T-helper 22 cell (primary cell): ENCODE data around the gene PHLDA1.

Source experiments
- DNase-seq: peaks from one replicate; pipeline ENCODE4 v3.0.0-alpha.2; 2020; ENCODE audit warnings: low read depth

Gene PHLDA1

GRCh38 chr12:76037130-76038103 is 5.8 kb upstream of the PHLDA1 start:
- DNase-seq: no peak

- DNase-seq: no peak
Observed at GRCh38 chr12:76035045-76035444, 3.5 kb upstream of the PHLDA1 start.

- no peak for DNase-seq
Observed at GRCh38 chr12:76033081-76034011, 1.8 kb upstream of the PHLDA1 start.

GRCh38 chr12:76032043-76032981 is 736 bp upstream of the PHLDA1 start:
- DNase-seq: peak; percentile 13

GRCh38 chr12:76031081-76031413 is 529 bp downstream of the PHLDA1 start:
- no peak for DNase-seq

GRCh38 chr12:76030341-76031080 is 1.1 kb downstream of the PHLDA1 start:
- DNase-seq: peak; percentile 20

GRCh38 chr12:76029982-76030340 is 1.6 kb downstream of the PHLDA1 start:
- no peak for DNase-seq

- DNase-seq: no peak
Observed at GRCh38 chr12:76028571-76029277, 2.9 kb downstream of the PHLDA1 start.

GRCh38 chr12:76026643-76027063 is 4.9 kb downstream of the PHLDA1 start:
- no peak for DNase-seq

GRCh38 chr12:76025601-76026575 is 5.7 kb downstream of the PHLDA1 start:
- no peak for DNase-seq

- DNase-seq: no peak
Observed at GRCh38 chr12:76024942-76025600, 6.5 kb downstream of the PHLDA1 start.

- no peak for DNase-seq
Observed at GRCh38 chr12:76024102-76024781, 7.3 kb downstream of the PHLDA1 start.

- DNase-seq: no peak
Observed at GRCh38 chr12:76023069-76023690, 8.4 kb downstream of the PHLDA1 start.

GRCh38 chr12:76022506-76022905 is 9.1 kb downstream of the PHLDA1 start:
- DNase-seq: no peak

GRCh38 chr12:76020731-76021672 is 10.6 kb downstream of the PHLDA1 start:
- peak; percentile 66 for DNase-seq

- DNase-seq: peak; percentile 69
Observed at GRCh38 chr12:76020281-76020680, 11.3 kb downstream of the PHLDA1 start.
